Right atrium auricular region (tissue), 2 donors: ENCODE measurements around the gene ULK1. TPM values are rescaled to one million over a fixed set of nuclear protein-coding genes. Genes with fewer than 3 reads are reported as not detected.

ENCODE experiments used
- DNase-seq: peaks from one replicate; pipeline ENCODE4 v3.0.0-alpha.2; 2019; ENCODE audit warnings: low spot score
- H3K27ac ChIP-seq, 2 donors: fragments of 200-600 bp; sonication (generic); 1 replicate in 1 of 2; 2 replicates in 1 of 2; pipeline ENCODE4 v1.5.1; 2016 to 2019
- H3K27me3 ChIP-seq, 2 donors: fragments of 200-600 bp; sonication (generic); one replicate each; pipeline versions ENCODE4 v1.5.1 to v1.6.0; 2017 to 2019
- H3K36me3 ChIP-seq: fragments of 200-600 bp; sonication (generic); one replicate; pipeline ENCODE4 v1.5.1; 2016
- H3K4me1 ChIP-seq, 2 donors: fragments of 200-600 bp; sonication (generic); one replicate each; pipeline versions ENCODE4 v1.5.1 to v1.6.0; 2017 to 2019
- H3K4me3 ChIP-seq, 2 donors: fragments of 200-600 bp; sonication (generic); 1 replicate in 1 of 2; 2 replicates in 1 of 2; pipeline ENCODE4 v1.5.1; 2017 to 2019; ENCODE audit warnings: mild to moderate bottlenecking in 1 of 2, moderate library complexity in 1 of 2
- H3K9me3 ChIP-seq, 2 donors: fragments of 200-600 bp; sonication (generic); one replicate each; pipeline ENCODE4 v1.5.1; 2019
- total RNA-seq, 2 donors: library from RNA; depleted of rRNA; stranded (reverse); fragments of >200 nt; gene quantifications; one replicate each; pipeline ENCODE4 v1.1.0, GENCODE V29; 2016
- TF ChIP-seq, protein P1 (sequence below), 2 donors: fragments of 200-600 bp; sonication (generic); IDR thresholded peaks; one replicate each; pipeline ENCODE4 v1.5.1; 2019; ENCODE audit warnings: antibody characterized with exemption in 2 of 2

ULK1 gene
- total RNA-seq, 2 donors from 2014 or later, result 16.2 to 23.4 TPM

DNA sequence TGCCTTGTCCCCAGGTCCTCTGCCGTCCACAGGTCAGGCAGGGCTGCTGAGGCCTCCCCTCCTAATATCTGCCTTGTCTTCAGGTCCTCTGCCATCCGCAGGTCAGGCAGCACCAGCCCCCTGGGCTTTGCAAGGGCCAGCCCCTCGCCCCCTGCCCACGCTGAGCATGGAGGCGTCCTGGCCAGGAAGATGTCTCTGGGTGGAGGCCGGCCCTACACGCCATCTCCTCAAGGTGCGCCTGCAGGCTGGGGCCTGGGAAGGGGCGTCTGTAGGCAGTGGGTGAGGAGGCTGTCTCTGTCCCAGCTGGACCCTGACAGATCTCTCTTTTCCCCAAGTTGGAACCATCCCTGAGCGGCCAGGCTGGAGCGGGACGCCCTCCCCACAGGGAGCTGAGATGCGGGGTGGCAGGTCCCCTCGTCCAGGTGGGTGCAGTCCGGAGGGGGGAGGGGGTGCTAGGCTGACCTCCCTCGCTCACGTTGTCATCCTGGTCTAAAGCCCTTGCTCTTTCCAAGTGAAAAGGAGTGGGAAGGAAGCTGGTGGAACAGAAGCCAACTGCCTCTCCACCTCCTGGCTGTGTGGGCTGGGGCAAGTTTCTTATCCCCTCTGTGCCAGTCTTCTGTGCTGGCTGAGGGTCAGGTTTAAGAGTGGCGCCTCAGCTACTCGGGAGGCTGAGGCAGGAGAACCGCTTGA is 20.7 kb downstream of the ULK1 start:
- Histone ChIP-seq H3K9me3 (no peaks in the 10 kb centered on the region), H3K4me3 (no peak overlapping the region), H3K4me1 (peaks cover 0 to 16% of the 10 kb centered on the region in 2 donors), H3K36me3 (peaks cover 73% of the 10 kb centered on the region), H3K27ac (no peak overlapping the region), H3K27me3 (no peaks in the 10 kb centered on the region)
- TF ChIP-seq, protein P1, sequence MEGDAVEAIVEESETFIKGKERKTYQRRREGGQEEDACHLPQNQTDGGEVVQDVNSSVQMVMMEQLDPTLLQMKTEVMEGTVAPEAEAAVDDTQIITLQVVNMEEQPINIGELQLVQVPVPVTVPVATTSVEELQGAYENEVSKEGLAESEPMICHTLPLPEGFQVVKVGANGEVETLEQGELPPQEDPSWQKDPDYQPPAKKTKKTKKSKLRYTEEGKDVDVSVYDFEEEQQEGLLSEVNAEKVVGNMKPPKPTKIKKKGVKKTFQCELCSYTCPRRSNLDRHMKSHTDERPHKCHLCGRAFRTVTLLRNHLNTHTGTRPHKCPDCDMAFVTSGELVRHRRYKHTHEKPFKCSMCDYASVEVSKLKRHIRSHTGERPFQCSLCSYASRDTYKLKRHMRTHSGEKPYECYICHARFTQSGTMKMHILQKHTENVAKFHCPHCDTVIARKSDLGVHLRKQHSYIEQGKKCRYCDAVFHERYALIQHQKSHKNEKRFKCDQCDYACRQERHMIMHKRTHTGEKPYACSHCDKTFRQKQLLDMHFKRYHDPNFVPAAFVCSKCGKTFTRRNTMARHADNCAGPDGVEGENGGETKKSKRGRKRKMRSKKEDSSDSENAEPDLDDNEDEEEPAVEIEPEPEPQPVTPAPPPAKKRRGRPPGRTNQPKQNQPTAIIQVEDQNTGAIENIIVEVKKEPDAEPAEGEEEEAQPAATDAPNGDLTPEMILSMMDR (IDR thresholded peaks at IDR 0.05), result no peak
- DNase-seq, result no peak

DNA sequence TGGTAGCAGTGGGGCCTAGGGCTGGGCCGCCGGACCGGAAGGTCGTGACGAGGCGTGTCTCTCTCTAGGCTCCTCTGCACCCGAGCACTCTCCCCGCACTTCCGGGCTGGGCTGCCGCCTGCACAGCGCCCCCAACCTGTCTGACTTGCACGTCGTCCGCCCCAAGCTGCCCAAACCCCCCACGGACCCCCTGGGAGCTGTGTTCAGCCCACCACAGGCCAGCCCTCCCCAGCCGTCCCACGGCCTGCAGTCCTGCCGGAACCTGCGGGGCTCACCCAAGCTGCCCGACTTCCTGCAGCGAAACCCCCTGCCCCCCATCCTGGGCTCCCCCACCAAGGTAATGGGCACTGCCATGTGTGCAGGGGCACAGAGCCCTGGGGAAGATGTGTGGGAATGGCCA is 21.4 kb downstream of the ULK1 start:
- no peak overlapping the region for H3K4me3 ChIP-seq
- no peak for DNase-seq

DNA sequence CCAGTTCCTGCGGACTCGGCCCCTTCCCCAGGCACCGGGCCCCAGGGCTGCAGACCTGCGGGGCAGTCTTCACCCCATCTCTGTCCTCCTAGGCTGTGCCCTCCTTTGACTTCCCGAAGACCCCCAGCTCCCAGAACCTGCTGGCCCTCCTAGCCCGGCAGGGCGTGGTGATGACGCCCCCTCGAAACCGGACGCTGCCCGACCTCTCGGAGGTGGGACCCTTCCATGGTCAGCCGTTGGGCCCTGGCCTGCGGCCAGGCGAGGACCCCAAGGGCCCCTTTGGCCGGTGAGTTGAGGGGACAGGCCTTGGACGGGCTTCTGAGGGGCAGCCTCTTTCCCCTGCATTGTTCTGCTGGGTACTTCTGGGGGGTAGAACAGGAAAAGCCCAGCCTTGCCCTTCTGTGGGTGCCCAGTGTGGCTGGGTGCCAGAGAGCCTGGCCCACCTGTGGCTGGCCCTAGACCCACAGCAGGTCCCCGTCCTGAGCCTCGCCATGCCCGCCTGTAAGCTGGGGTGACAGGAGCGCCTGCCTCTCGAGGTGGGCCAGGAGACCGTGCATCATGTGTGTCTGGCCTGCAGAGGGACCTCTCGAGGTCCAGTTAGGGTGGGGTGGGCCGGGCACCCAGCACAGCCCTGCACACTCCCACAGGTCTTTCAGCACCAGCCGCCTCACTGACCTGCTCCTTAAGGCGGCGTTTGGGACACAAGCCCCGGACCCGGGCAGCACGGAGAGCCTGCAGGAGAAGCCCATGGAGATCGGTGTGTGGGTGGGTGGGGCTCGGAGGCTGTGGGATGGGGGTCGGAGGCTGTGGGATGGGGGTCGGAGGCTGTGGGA is 22.1 kb downstream of the ULK1 start:
- no peaks in the 10 kb centered on the region for H3K9me3 ChIP-seq
- no peak for DNase-seq
- TF ChIP-seq, protein P1 (IDR thresholded peaks at IDR 0.05), result no peak
- no peak overlapping the region for H3K4me3 ChIP-seq
- no peak overlapping the region for H3K27ac ChIP-seq
- H3K4me1 ChIP-seq, result peaks cover 0 to 16% of the 10 kb centered on the region in 2 donors
- H3K36me3 ChIP-seq, result peaks cover 73% of the 10 kb centered on the region
- no peaks in the 10 kb centered on the region for H3K27me3 ChIP-seq

More for the DNA sequence above, 21.4 kb downstream of the ULK1 start:
- TF ChIP-seq, protein P1 (IDR thresholded peaks at IDR 0.05), result no peak
- no peak overlapping the region for H3K27ac ChIP-seq
- H3K36me3 ChIP-seq, result peaks cover 73% of the 10 kb centered on the region
- H3K4me1 ChIP-seq, result peaks cover 0 to 16% of the 10 kb centered on the region in 2 donors
- no peaks in the 10 kb centered on the region for H3K9me3 ChIP-seq
- no peaks in the 10 kb centered on the region for H3K27me3 ChIP-seq

DNA sequence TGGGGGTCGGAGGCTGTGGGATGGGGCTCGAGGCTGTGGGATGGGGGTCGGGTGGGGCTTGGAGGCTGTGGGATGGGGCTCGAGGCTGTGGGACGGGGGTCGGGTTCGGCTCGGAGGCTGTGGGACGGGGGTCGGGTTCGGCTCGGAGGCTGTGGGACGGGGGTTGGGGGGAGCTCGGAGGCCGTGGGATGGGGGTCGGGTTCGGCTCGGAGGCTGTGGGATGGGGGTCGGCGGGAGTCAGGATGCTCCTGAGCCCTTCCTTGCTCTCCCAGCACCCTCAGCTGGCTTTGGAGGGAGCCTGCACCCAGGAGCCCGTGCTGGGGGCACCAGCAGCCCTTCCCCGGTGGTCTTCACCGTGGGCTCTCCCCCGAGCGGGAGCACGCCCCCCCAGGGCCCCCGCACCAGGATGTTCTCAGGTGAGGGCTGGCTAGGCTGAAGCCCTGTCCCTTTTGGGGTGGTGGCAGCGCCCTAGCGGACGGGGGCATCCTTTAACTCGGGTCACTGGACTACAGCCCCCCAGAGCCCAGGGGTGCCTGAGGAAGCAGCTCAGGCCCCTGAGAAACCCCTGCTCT is 22.8 kb downstream of the ULK1 start:
- no peaks in the 10 kb centered on the region for H3K9me3 ChIP-seq
- no peak overlapping the region for H3K27ac ChIP-seq
- DNase-seq, result no peak
- H3K4me3 ChIP-seq, result no peak overlapping the region
- H3K4me1 ChIP-seq, result peaks cover 0 to 10% of the 10 kb centered on the region in 2 donors
- peaks cover 75% of the 10 kb centered on the region for H3K36me3 ChIP-seq
- TF ChIP-seq, protein P1 (IDR thresholded peaks at IDR 0.05), result no peak
- H3K27me3 ChIP-seq, result no peaks in the 10 kb centered on the region

DNA sequence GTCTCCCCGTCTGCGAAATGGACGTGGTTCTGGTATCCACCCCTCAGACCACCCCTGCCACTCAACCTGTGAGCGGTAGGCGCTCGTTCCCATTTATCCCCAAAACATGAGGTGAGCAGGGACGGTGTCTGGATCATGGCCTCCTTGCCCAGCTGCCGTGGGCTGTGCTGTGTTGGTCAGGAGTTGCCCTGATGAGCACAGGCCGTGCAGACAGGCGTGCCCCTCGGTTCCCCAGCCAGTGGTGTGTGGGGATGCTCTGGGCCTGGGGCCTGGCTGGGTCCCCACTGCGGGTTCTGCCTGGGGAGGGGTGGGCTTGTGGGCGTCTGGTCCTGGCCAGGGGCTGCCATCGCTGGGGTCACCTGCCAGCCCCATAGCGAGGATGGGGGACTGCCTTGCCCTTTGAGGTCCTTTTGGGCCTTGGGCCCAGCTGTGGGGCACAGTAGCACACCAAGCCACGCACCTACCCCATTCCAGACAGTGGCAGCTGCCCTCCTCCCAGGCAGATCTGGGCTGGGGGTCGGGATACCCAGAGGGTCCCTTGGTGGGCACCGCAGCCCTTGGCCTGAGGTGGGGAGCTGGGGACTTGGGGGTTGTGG is 23.4 kb downstream of the ULK1 start:
- no peak for DNase-seq

More for the DNA sequence above, 23.4 kb downstream of the ULK1 start:
- H3K27me3 ChIP-seq, result no peaks in the 10 kb centered on the region
- peaks cover 0 to 4% of the 10 kb centered on the region in 2 donors for H3K4me1 ChIP-seq
- no peaks in the 10 kb centered on the region for H3K9me3 ChIP-seq
- peaks cover 75% of the 10 kb centered on the region for H3K36me3 ChIP-seq
- no peak overlapping the region for H3K4me3 ChIP-seq
- H3K27ac ChIP-seq, result no peak overlapping the region
- TF ChIP-seq, protein P1 (IDR thresholded peaks at IDR 0.05), result no peak
